Gastrocnemius medialis (tissue), 4 donors: ENCODE data around the gene SWT1. TPM values are rescaled to one million over a fixed set of nuclear protein-coding genes. Genes with fewer than 3 reads are reported as not detected.

ENCODE experiments used
- ATAC-seq, 2 donors: fragments of 150-250 bp; one replicate each; pipeline ENCODE4 v1.9.1; 2016
- DNase-seq, 2 donors: peaks; one replicate each; pipeline ENCODE4 v3.0.0-alpha.2; 2019
- H3K27ac ChIP-seq, 4 donors: fragments of 200-600 bp; sonication (generic); 1 replicate in 1 of 4; 2 replicates in 3 of 4; pipeline ENCODE4 v1.5.1; 2016 to 2018; ENCODE audit warnings: mild to moderate bottlenecking in 2 of 4, moderate library complexity in 1 of 4
- H3K27me3 ChIP-seq, 3 donors: fragments of 200-600 bp; sonication (generic) in 2 of 3; 1 replicate in 1 of 3; 2 replicates in 2 of 3; pipeline versions ENCODE4 v1.5.1 to v1.6.0; 2016 to 2019; ENCODE audit warnings: mild to moderate bottlenecking in 1 of 3, moderate library complexity in 1 of 3
- H3K36me3 ChIP-seq, 2 donors: fragments of 200-600 bp; sonication (generic) in 1 of 2; one replicate each; pipeline ENCODE4 v1.5.1; 2017 to 2018
- H3K4me1 ChIP-seq, 2 donors: fragments of 200-600 bp; sonication (generic) in 1 of 2; one replicate each; pipeline ENCODE4 v1.5.1; 2016 to 2017; ENCODE audit warnings: mild to moderate bottlenecking in 2 of 2
- H3K4me3 ChIP-seq, 4 donors: fragments of 200-600 bp; sonication (generic) in 3 of 4; 1 replicate in 1 of 4; 2 replicates in 3 of 4; pipeline ENCODE4 v1.5.1; 2016 to 2019; ENCODE audit warnings: mild to moderate bottlenecking in 2 of 4
- H3K9me3 ChIP-seq, 3 donors: fragments of 200-600 bp; sonication (generic) in 2 of 3; 1 replicate in 1 of 3; 2 replicates in 2 of 3; pipeline ENCODE4 v1.5.1; 2016 to 2019
- CTCF ChIP-seq, 5 experiments: fragments of 450-650 bp in 3 of 5; fragments of 200-600 bp in 2 of 5; sonication (generic) in 2 of 5; IDR thresholded peaks in 4 of 5; conservative IDR thresholded peaks in 1 of 5; 1 replicate in 4 of 5; 2 replicates in 1 of 5; pipeline ENCODE4 v1.5.1; 2016 to 2019; ENCODE audit warnings: antibody characterized with exemption in 5 of 5, mild to moderate bottlenecking in 3 of 5, moderate library complexity in 3 of 5
- POLR2A ChIP-seq, 2 donors: fragments of 450-650 bp; IDR thresholded peaks; one replicate each; pipeline ENCODE4 v1.6.1; 2017; ENCODE audit warnings: antibody characterized with exemption in 2 of 2, mild to moderate bottlenecking in 2 of 2, moderate library complexity in 2 of 2
- in situ Hi-C, 4 donors: fragments of 200-750 bp; cut with MboI; loops; one replicate each; pipeline versions ENCODE4 v1.15.0 to v1.8.0; 2017; ENCODE audit warnings: low sequenced_read_pairs in 4 of 4
- intact Hi-C: fragments of 100-400 bp; cut with DNase I; formaldehyde crosslinking; loops from one replicate; pipeline ENCODE4 v1.15.1; 2023; ENCODE audit warnings: low total_unique reads
- total RNA-seq, 4 donors: library from RNA; depleted of rRNA; stranded (reverse); fragments of >200 nt; gene quantifications; one replicate each; pipeline versions ENCODE4 v1.1.0 to v1.2.3, GENCODE V29; 2016

SWT1 gene
- total RNA-seq, 4 donors from 2014 or later = 3.4 to 6.2 (median 4.6) TPM

- H3K36me3 ChIP-seq = no peaks in the 10 kb centered on the region
- H3K4me1 ChIP-seq = peaks cover 5 to 14% of the 10 kb centered on the region in 2 donors
- in situ Hi-C loops = loop anchor here in 2 of 4 donors (25.0 kb wide), 1 partner anchor 447 kb away; no protein-coding TSS in a partner anchor
- H3K27me3 ChIP-seq = no peaks in the 10 kb centered on the region
- DNase-seq (no peak), ATAC-seq (no peak)
- H3K27ac ChIP-seq = no peak overlapping the region
- H3K9me3 ChIP-seq = peaks cover 0 to 4% (median 0%) of the 10 kb centered on the region in 3 donors
- no peak for TF ChIP-seq CTCF (IDR thresholded peaks at IDR 0.05 in 4 of 5, conservative IDR thresholded peaks at IDR 0.05 in 1 of 5)
- no peak for TF ChIP-seq POLR2A (IDR thresholded peaks at IDR 0.05)
- intact Hi-C loops = no loop called here
- no peak overlapping the region for H3K4me3 ChIP-seq
These were observed 82.9 kb downstream of the SWT1 start for GRCh38 chr1:185239861-185240260.

DNA sequence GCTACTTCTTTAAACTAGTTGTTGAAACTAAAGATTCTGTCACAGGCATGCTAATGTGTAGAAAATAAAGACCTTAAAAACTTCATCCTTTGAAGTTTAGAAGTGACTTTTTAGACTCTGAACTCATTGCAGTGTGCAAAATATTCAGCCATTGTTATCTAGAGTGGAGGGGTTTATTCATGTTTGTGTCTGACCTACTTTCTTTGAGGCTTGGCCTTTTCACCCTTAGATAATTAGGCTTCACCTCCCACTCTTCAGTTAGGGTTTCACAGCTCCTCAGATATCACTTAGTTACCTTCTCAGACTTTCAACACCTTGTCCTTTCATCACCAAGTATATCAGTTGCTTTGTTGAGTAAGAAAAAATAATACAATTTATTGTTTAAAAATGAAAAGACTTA, 84.2 kb downstream of the SWT1 start:
- no peak for DNase-seq
- peaks cover 0 to 4% (median 0%) of the 10 kb centered on the region in 3 donors for H3K9me3 ChIP-seq
- H3K27ac ChIP-seq = no peak overlapping the region
- TF ChIP-seq POLR2A (IDR thresholded peaks at IDR 0.05) (no peak), CTCF (IDR thresholded peaks at IDR 0.05 in 4 of 5, conservative IDR thresholded peaks at IDR 0.05 in 1 of 5) (no peak)
- in situ Hi-C loops = loop anchor here in 2 of 4 donors (25.0 kb wide), 1 partner anchor 446 kb away; no protein-coding TSS in a partner anchor
- intact Hi-C loops = no loop called here
- no peaks in the 10 kb centered on the region for H3K36me3 ChIP-seq
- no peaks in the 10 kb centered on the region for H3K27me3 ChIP-seq
- peaks cover 5 to 14% of the 10 kb centered on the region in 2 donors for H3K4me1 ChIP-seq
- H3K4me3 ChIP-seq = no peak overlapping the region
- no peak for ATAC-seq

DNA sequence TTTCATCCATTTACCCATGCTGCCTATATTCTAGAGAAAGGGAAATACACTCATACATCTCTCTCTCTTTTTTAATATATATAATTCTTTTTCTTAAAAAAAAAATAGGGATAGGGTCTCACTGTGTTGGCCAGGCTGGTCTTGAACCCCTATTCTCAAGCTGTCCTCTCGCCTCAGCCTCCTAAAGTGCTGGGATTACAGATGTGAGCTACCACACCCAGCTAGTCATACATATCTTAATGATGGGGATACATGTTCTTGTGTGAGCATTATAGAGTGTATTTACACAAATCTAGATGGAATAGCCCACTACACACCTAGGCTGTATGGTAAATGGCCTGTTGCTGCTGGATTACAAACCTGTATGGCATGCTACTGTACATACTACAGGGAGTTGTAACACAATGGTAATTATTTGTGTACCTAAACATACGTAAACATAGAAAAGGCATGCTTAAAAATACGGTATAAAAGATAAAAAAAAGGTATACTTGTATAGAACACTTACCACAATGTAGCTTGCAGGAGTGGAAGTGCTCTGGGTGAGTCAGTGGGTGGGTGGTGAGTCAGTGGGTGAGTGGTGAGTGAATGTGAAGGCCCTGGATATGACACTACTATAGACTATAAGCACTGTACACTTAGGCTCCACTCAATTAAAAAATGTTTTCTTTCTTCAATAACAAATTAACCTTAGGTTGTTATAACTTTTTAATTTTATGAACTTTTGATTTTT, 87.2 kb downstream of the SWT1 start:
- H3K4me3 ChIP-seq = no peak overlapping the region
- intact Hi-C loops = no loop called here
- H3K4me1 ChIP-seq = peaks cover 5 to 14% of the 10 kb centered on the region in 2 donors
- H3K9me3 ChIP-seq = no peaks in the 10 kb centered on the region
- in situ Hi-C loops = loop anchor here in 2 of 4 donors (25.0 kb wide), 1 partner anchor 443 kb away; no protein-coding TSS in a partner anchor
- no peak for TF ChIP-seq CTCF (IDR thresholded peaks at IDR 0.05 in 4 of 5, conservative IDR thresholded peaks at IDR 0.05 in 1 of 5)
- no peak for TF ChIP-seq POLR2A (IDR thresholded peaks at IDR 0.05)
- H3K27me3 ChIP-seq = no peaks in the 10 kb centered on the region
- DNase-seq = no peak
- no peak overlapping the region for H3K27ac ChIP-seq
- H3K36me3 ChIP-seq = no peaks in the 10 kb centered on the region
- no peak for ATAC-seq

DNA sequence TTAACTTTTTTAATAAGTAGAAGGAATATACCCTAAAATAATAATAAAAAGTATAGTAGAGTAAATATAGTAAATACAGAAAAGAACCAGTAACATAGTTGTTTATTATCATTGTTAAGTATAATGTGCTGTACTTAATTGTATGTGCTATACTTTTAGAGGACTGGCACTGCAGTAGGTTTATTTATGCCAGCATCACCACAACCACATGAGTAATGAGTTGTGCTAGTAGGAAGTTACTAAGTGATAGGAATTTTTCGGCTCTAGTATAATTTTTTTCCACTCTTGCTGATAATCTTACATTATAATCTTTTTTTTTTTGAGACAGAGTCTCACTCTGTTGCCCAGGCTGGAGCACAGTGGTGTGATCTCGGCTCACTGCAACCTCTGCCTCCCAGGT, 88.5 kb downstream of the SWT1 start:
- DNase-seq (no peak), ATAC-seq (no peak)
- H3K9me3 ChIP-seq = no peaks in the 10 kb centered on the region
- no peak for TF ChIP-seq POLR2A (IDR thresholded peaks at IDR 0.05)
- no peak for TF ChIP-seq CTCF (IDR thresholded peaks at IDR 0.05 in 4 of 5, conservative IDR thresholded peaks at IDR 0.05 in 1 of 5)
- H3K27ac ChIP-seq = no peak overlapping the region
- no peak overlapping the region for H3K4me3 ChIP-seq
- H3K27me3 ChIP-seq = no peaks in the 10 kb centered on the region
- intact Hi-C loops (no loop called here), in situ Hi-C loops (loop anchor here in 2 of 4 donors (25.0 kb wide), 1 partner anchor 442 kb away; no protein-coding TSS in a partner anchor)
- peaks cover 2 to 3% of the 10 kb centered on the region in 2 donors for H3K4me1 ChIP-seq
- H3K36me3 ChIP-seq = no peaks in the 10 kb centered on the region
